Cerebellar cortex (tissue), 1 donor: ENCODE results near the gene GOLPH3.
A peak's percentile ranks its signal among the peaks of the same experiment; 100 is the strongest.

ENCODE experiments used
- DNase-seq: peaks from one replicate; pipeline ENCODE4 v3.0.0-alpha.2; 2015; ENCODE audit warnings: low spot score

Gene GOLPH3

GRCh38 chr5:32170303-32171151 is 3.6 kb downstream of the GOLPH3 start:
- no peak for DNase-seq

- DNase-seq = peak; percentile 45
These were observed 5.6 kb downstream of the GOLPH3 start for GRCh38 chr5:32168460-32169033.

- no peak for DNase-seq
These were observed 8.5 kb downstream of the GOLPH3 start for GRCh38 chr5:32165597-32165996.

- DNase-seq = no peak
These were observed 10.3 kb downstream of the GOLPH3 start for GRCh38 chr5:32163785-32164184.

GRCh38 chr5:32163053-32163452 is 11.1 kb downstream of the GOLPH3 start:
- no peak for DNase-seq

GRCh38 chr5:32160228-32160627 is 13.9 kb downstream of the GOLPH3 start:
- no peak for DNase-seq

GRCh38 chr5:32159328-32160072 is 14.6 kb downstream of the GOLPH3 start:
- DNase-seq = no peak

GRCh38 chr5:32158679-32158975 is 15.5 kb downstream of the GOLPH3 start:
- no peak for DNase-seq

GRCh38 chr5:32157078-32157477 is 17.0 kb downstream of the GOLPH3 start:
- DNase-seq = no peak

- no peak for DNase-seq
These were observed 17.5 kb downstream of the GOLPH3 start for GRCh38 chr5:32156635-32157034.

GRCh38 chr5:32155211-32155610 is 18.9 kb downstream of the GOLPH3 start:
- no peak for DNase-seq

GRCh38 chr5:32153723-32154122 is 20.4 kb downstream of the GOLPH3 start:
- DNase-seq = no peak

GRCh38 chr5:32151198-32151597 is 22.9 kb downstream of the GOLPH3 start:
- no peak for DNase-seq

GRCh38 chr5:32150366-32150765 is 23.8 kb downstream of the GOLPH3 start:
- DNase-seq = no peak

- DNase-seq = no peak
These were observed 26.2 kb downstream of the GOLPH3 start for GRCh38 chr5:32147959-32148358.

GRCh38 chr5:32147236-32147635 is 26.9 kb downstream of the GOLPH3 start:
- DNase-seq = no peak

- no peak for DNase-seq
These were observed 28.7 kb downstream of the GOLPH3 start for GRCh38 chr5:32145378-32145777.

GRCh38 chr5:32144378-32145207 is 29.5 kb downstream of the GOLPH3 start:
- DNase-seq = no peak

- no peak for DNase-seq
These were observed 30.3 kb downstream of the GOLPH3 start for GRCh38 chr5:32143617-32144377.

GRCh38 chr5:32138839-32139493 is 35.2 kb downstream of the GOLPH3 start:
- no peak for DNase-seq

GRCh38 chr5:32136342-32136741 is 37.8 kb downstream of the GOLPH3 start:
- DNase-seq = no peak
